Lower leg skin (tissue), 3 donors: ENCODE measurements around the gene ISG15.

ENCODE experiments used
- POLR2A ChIP-seq, 2 donors: fragments of 450-650 bp; IDR thresholded peaks; one replicate each; pipeline ENCODE4 v1.6.1; 2016 to 2017; ENCODE audit warnings: antibody characterized with exemption in 2 of 2, mild to moderate bottlenecking in 1 of 2, moderate library complexity in 1 of 2
- TF ChIP-seq, protein P1 (sequence below), 3 donors: fragments of 450-650 bp; IDR thresholded peaks; one replicate each; pipeline ENCODE4 v1.5.1; 2016; ENCODE audit warnings: antibody characterized with exemption in 3 of 3, mild to moderate bottlenecking in 3 of 3, moderate library complexity in 2 of 3

- TF ChIP-seq, protein P1, sequence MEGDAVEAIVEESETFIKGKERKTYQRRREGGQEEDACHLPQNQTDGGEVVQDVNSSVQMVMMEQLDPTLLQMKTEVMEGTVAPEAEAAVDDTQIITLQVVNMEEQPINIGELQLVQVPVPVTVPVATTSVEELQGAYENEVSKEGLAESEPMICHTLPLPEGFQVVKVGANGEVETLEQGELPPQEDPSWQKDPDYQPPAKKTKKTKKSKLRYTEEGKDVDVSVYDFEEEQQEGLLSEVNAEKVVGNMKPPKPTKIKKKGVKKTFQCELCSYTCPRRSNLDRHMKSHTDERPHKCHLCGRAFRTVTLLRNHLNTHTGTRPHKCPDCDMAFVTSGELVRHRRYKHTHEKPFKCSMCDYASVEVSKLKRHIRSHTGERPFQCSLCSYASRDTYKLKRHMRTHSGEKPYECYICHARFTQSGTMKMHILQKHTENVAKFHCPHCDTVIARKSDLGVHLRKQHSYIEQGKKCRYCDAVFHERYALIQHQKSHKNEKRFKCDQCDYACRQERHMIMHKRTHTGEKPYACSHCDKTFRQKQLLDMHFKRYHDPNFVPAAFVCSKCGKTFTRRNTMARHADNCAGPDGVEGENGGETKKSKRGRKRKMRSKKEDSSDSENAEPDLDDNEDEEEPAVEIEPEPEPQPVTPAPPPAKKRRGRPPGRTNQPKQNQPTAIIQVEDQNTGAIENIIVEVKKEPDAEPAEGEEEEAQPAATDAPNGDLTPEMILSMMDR (IDR thresholded peaks at IDR 0.05) = no peak
- TF ChIP-seq POLR2A (IDR thresholded peaks at IDR 0.05) = no peak
These were observed 41.7 kb downstream of the ISG15 start for GRCh38 chr1:1054971-1055370.
